ENCODE measurements around the gene LRRC14B.
A peak's percentile ranks its signal among the peaks of the same experiment; 100 is the strongest.

LRRC14B gene

DNA sequence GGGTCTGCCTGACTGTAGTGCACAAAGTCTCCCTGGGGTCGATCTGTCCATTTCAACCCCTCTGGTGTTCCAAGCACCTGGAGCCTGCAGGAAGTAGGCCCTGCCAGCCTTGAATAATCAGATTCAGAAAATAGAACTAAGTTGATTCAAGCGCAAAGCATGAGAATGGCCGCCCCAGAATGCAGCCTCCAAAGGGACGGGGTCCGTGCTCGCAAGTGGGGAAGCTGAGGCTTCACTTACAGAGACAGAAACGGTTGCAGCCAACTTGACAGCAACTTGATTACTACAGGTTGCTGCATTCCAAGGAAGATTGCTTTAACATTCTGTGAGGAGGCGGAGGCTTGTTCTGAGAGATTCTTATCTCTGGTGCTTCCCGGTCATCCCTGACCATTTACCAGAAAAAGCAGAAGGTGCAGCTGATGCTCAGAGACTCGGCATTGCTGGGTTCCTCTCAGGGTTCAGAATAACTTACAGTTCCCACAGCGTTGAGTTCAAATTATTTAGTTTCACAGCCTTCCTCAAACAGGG, 14.9 kb upstream of the LRRC14B start:
- DNase-seq: no peak

DNA sequence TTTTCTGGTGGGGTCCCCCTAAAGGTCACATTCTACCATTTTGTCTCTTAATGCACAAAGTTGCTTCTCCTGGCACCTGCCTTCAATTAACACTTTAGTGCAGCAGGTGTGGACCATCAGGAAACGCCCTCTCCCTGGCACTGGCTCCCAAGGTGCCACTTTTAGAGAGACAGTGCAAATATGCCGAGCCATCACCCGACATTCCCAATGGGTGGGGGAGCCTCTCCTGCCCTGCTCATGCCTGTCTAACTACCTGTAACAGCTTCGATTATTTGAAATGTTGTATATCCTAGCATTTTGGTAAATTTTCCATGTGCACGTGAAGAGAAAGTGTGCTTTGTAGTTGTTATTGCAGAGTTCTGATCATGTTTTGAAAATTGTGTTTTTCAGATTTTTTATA, 13.2 kb upstream of the LRRC14B start:
- DNase-seq: no peak

DNA sequence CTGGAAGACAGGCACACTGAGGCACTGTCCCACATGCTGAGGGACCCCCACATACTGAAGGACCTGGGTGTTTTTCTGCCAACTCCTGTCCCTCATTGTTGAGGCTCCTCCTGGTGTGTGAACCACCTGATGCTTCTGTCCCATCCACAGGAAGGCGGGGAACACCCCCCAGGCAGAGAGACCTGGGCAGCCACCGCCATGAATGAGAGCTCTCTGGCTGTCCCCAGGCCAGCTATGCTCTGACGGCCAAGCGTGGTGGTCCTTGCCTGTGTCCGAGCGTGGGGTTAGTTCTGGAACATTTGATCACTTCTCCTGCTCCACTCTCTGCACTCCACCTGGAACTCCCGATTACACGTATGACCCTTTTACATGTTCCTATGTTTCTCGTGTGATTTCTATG, 11.9 kb upstream of the LRRC14B start:
- no peak for DNase-seq

DNA sequence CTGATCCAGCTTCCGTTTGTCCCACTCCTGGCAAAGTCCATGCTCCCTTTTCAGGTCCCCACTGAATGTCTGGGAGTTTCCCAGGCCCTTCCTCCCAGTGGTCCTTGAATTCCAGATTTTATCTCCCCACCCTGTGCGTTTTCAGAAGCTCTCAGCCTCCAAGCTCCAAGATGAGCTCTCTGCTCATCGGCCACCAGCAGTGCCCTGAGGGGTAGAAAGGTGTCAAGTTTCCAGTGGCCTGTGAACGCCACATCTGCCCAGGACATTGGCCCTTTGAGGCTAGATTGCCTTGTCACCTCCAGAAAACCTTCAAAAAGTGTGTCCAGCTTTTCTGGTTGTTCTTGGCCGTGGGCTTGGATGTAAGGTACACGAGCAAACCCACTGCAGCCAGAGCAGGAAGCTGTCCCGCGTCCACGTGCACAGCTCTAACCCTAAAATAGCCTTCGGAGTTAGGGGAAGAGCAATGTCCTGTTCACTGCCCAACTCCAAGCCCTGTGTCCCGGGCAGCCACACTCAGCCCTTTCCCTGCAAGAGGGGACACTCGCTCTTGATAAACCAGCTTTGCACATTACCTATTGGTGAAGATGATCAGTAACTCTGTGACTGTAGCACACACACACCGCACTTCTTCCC, 10.9 kb upstream of the LRRC14B start:
- DNase-seq: no peak

DNA sequence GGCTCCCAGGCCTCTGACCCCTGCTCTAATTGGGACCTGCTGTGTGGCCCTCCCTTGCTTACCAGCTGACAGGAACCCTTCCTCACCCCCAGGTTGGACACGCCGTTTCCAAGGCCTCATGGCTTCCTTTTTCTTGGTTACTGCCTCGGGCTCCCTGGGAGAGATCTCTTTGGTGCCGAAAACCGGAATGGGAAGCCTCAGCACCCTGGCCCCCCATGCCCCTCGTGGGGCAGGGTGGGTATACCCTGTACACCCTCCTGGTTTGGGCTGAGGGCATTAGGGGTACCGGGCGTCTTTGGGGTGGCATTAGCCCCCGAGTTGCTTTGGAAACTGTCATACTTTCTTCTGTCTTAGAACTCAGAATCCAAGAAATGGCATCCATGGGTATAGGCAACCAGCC, 10.1 kb upstream of the LRRC14B start:
- DNase-seq: no peak

DNA sequence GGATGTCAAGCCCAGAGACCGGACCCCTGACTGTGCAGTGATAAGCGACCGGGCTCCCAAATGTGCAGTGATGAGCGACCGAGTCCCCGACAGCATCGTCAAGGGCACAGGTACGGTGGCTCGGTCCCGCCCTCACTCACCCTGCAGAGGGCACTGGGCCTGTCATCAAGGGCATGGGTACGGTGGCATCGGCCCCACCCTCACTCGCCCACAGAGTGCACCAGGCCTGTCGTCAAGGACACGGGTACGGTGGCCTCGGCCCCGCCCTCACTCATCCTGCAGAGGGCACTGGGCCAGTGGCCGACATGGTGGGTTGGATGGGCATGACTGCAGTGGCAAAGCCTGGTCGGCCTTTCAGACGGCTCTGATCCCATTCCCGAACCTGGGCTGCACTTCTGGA, 9.7 kb upstream of the LRRC14B start:
- DNase-seq: no peak

DNA sequence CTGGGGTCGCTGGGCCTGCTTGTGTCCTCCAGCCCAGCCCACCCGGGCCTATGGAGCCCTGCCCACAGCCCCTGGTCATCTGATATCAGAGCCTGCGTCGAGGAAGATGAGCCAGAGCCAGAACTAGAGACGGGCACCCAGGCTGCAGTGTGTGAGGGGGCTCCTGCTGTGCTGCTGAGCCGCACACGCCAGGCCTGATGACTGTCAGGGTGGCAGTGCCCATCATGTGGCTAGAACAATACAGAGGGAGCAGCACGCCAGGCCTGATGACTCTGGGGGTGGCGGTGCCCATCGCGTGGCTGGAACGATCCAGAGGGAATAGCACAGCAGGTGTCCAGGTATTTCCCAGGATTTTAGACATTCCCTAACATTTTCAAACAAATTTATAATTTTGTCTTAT, 9.2 kb upstream of the LRRC14B start:
- DNase-seq: no peak

DNA sequence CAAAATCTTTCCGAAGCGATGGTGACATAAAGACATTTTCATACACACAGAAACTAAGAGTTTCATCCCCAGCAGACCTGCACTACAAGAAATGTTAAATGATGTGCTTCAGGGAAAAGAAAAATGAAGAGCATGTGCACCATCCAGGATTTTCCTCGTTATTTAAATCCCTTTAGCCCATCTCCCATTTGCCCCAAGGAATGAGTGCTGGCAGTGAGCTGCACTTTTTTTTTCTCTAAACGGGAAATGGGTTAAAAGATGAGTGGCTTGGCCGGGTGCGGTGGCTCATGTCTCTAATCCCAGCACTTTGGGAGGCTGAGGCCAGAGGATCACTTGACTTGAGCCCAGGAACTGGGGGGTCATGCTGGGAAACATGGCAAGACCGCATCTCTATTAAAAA, 6.8 kb upstream of the LRRC14B start:
- DNase-seq: no peak

DNA sequence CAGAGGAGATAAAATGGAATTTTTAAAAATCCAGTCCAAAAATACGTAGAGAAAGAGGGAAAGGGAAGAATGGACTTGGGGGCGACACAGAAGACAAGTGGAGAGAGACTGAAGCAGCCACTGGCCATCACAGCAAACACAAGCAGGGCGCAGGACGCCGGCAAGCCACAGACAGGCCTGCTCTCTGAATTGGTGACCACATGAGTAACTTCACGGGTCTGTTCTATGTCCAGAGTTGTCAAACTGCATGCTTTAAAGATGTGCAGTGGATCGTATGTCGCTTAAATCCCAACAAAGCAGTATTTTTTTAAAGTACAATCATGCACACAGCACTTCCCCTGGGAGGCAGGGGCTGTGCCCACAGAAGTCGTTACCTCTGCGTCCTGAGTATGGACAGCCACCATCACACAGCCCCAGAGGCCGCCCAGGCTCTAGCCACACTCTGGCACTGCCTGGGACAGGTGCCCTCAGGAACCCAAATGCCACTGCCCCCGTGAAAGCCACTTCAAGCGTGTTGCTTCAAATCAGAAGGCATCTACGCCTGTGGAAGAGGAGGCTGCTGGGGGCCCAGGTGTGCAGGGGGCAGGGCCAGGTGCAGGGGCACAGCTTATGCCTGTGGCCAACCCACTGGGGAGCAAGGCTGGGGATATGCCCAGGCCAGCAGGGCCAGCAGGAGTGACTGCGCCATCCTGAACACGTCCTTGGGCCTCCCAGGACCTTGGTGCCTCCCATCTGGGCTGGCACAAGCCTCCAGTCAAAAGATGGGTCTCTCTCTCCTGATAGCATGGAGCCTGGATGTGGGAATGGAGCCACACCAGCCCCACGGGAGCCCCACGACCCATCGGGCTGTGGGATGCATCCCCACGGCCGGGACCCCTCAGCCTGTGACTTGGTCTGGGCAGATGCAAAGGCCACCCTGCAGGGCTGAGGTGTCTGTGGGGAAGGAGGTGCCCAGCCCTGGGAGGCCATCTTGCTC, 5.9 kb upstream of the LRRC14B start:
- DNase-seq: no peak

DNA sequence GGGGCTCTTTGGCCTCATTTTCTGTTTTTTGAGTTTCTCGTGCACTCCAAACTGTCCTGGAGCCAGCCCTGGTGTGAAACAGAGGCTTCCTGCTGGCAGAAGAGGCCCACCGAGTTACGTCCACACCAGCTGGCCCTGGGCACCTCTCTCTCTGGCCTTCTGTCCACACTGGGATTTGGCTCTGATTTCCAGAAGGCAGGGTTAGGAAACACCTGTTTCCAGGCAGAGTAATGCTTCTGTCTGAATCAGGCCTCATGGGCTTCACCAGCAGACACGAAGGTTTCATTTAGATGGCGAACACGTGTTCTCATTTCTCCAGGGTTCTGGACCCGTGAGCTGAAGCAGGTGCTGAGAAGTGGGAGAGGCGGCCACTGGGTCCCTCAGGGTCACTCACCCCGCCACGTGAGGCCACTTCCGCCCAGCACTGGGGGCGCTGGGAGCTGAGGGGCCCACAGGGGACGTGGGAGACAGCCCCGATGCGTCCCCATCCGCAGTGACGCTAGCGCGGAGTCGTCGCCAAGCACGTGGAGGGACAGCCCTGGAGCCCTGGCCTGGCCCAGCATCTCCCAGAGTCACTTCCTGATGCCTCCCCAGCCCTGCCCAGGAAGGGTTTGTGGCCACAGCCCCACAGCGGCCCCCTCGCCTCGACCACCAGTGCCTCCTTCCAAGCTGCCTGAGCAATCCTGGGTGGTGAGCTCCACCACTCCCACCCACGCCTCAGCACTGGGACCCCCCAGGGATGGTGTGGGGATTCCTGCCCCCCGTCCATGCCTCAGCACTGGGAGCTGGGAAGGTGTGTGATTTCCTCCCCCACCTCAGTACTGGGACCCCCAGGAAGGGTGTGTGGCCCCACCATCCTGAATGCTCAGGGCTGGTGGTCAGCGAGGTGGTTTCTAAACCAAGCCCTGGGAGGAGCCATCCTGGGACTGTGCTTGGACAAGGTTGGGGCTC, 4.9 kb upstream of the LRRC14B start:
- no peak for DNase-seq

DNA sequence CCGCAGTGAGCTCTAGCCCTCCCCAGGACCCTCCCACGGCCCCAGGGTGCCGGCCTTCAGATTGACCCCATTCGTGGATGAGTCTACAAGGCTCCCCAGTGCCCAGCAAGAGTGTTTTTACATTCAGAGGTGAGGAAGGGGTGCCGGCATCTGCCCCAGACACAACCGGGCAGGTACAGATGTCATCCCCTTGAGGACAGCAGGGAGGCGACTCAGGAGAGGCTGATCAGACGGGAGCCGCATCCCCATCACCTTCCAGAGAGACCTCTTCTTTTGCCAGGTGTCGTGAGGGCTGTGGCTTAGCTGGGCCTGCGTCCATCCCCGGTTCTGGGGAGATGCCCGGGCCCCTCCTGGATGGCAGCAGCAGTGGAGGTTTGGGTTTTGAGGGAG, 4.3 kb upstream of the LRRC14B start:
- DNase-seq: no peak

DNA sequence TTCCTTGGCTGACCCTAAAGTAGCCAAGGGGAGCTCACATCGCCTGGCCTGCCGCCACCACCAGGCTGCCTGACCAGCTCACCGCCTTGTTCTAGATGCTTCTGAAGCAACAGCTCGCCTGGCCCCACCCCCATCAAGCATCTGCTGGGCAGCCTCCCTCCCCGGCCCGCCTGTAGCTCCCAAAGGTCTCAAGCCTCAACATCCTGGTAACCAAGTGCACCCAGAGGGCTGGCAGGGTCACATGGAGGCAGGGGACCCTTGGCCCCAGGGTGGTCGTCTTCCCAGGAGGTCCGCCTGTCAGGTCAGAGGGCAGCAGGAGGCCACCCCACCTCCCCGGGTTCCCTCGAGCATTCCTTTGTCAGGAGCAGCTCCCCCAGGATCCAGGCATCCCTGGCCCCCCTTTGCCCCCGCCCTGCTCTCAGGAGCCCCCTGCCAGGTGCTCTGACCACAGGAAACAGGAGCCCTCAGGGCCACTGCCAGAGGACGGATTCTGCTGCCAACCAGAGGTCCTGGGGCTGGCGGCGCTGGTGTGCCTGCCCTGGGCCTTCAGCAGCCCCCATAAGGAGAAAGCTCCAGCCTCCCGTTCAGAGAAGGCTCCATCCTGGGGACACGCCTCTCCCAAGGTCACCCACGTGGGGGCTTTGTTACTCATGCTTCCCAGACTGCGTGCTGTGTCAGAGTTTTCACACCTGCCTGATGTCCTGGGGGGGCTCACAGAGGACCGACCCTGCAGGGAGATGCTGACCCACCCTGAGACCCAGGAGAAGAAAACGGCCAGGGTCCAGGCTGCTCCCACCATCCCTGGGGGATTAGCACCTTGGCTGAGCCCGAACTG, 3.5 kb upstream of the LRRC14B start:
- DNase-seq: no peak

DNA sequence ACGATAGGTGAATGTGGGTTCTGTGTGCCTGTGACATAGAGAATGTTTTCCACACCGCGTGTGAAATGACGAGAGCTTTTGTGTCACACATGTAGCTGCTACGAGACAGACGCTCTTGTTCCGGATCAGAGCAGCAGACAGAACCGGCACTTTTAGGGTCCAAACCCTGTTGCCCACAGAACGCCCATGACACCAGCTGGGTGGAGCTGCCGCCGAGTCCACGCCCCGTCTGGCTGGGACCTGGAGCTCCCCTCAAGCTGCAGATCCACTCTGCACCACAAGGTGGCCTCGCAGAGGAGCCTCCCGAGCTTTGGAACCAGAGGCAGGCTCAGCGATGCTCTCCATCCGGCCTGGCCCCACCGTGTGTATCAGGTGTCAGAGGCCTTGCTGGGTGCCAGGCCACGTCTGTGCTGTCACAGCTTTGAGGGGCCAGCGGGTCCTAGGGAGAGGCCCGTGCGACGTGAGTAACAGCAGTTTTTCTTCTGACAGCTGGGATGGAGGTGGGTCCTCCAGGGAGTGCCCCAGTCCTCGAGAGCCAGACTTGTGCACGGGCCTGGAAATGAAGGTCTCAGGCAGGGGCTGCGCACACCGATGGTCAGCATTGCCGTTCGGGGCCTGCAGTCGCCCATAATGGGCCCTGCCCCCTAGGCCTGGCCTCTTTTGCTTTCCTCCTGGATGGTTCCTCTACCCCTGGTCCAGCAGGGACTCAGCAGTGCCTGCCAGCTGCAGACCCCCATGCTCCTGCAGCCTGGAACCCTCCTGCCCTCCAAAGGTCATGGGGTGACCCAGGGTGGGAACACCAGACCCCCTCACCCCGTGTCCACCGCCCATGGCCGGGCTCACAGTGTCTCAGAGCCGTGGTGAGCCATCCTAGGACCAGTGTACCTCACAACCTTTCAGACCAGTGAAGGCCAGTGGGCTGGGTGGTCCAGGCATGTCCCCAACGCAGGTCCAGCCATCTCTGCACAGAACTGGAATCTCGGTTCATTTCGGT, 2.5 kb upstream of the LRRC14B start:
- peak; percentile 92 to 94 for DNase-seq

DNA sequence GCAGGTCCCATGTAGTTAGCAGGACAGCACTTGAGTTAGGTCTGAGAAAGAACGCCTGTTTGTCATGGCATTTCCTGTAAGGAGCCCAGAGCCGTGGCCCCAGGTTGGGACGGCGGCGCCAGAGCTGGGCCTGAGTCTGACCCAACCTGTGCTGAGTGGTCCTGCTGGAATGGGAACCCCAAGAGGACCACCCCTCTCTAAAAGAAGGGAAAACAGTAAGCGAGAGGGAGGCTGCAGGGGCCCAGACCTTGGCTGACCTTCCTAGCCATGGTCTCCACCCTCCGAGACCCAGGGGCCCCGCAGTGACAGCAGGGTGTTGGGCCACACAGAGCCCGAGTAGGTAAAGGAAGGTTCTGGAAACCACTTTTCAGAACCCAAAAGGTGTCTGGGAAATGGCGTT, 1.8 kb upstream of the LRRC14B start:
- DNase-seq: no peak

DNA sequence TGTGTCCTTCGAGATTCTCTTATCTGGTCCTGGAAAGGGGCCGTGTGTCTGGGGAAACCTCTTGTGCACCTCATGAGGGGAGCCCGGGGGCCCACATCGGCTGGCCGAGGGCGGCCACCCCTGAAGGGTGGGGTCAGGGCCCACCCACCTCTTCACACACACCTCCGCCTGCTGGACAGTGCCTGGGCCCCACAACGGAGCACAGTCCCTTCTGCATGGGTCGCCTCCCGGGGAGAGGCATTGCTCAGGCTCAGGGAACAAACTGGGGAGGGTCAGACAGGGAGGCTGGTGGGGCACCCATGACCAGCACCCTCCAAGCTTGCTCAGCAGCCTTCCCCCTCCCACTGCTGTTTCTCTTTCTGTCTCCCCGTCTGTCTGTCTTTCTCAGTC, 1.3 kb upstream of the LRRC14B start:
- no peak for DNase-seq

DNA sequence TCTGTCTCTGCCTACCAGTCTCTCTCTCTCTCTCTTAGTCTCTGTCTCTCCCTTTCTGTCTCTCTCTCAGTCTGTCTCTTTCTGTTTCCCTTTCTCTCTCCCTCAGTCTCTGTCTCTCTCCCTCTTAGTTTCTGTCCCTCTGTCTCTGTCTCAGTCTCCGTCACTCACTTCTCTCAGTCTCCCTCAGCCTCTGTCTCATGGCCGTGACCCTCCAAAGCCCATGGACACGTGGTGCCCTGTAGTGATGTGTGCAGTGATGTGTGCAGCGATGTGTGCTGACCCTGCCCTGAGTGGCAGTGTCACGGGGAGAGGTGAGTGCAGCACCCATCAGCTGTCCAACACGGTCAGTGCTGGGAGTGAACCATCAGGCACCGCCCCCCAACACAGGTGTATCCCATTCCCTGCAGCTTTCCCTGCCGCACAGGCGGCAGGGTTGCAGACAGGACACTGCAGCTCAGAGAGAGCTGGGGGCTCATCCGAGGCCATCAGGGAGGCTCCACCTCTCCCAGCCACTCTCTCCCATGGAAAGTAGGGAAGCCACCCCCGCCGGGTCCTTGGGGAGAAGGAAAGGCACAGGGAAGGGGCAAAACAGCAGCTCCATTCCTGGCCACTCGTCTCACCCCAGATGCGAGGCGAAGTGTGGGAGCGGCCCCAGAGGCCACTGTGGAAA, 794 bp upstream of the LRRC14B start:
- no peak for DNase-seq

DNA sequence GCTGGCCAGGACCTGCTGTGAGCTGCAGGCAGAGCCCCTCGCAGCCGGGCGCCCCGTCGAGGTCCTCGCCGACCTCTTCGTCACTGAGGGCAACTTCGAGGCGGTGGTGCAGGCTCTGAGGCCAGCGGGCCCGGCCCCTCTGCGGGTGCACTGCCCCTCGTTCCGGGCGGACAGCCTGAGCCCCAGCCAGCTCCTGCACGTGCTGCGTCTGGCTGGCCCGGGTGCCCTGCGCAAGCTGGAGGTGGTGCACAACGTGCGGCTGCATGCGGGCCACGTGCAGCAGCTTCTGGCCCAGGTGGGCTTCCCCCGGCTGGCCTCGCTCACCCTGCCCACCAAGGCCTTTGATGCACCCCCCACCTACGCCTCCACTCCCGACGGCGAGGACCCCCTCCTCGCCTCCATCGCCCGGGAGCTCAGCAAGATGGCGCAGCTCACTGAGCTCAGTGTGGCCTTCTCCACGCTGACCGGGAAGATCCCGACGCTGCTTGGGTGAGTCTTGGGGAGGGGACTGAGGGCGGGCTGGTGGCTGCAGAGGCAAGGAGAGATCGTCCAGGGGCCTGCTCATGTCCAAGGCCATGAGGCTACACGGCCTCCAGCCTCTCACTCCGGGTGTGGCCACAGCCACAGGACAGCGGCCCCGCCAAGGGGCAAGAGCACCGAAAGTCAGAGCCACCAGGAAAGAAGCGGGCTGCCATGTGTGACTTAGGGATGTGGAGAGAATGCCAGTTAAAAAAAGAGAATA, 825 bp downstream of the LRRC14B start:
- DNase-seq: no peak

DNA sequence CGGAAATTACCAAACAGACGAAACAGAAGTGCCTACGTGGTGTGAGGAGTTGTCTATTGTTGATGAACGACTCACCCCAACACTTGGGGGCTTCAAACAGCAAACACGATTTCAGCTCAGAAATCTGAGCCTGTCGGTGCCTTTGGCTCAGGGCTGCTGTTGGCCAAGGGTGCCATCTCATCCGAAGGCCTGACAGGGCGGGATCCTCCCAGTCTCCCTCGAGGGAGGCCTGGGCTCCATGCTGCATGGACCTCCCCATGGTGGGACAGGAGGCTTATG, 1.3 kb downstream of the LRRC14B start:
- no peak for DNase-seq

DNA sequence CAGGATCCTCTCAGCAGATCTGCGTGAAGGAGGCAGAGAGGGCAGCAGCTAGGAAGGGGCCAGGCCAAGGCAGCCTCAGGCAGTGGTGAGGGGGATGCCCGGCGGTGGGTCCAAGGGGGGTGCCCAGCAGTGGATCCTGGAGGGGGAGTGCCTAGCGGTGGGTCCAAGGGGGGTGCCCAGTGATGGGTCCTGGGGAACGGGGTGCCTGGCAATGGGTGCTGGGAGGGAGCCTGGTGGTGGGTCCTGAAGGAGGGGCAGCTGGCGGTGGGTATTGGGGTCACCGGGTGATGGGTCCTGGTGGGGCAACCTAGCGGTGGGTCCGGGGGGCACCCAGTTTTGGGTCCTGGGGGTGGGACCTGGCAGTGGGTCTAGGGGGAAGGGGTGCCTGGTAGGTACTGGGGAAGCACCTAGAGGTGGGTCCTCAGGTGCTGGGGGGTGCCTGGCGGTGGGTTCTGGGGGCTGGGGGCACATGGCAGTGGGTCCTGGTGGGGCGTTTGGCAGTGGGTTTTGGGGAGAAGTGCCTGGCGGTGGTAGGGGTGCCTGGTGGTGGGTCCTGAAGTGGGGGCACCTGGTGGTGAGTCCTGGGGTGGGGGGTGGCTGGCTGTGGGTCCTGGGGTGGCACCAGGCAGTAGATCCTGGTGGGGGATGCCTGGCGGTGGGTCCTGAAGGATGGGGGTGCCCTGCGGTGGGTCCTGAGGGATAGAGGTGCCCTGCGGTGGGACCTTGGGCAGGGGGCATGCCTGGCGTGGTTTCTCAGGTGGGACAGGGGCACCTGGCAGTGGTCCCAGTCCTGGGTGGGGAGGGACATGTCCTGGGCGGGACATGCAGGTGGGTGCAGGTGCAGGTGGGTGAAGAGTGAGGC, 1.9 kb downstream of the LRRC14B start:
- DNase-seq: no peak

All from SHP77 (cell line).